ENCODE measurements around the gene SH3GL1. TPM values are rescaled to one million over a fixed set of nuclear protein-coding genes. Genes with fewer than 3 reads are reported as not detected.
A peak's percentile ranks its signal among the peaks of the same experiment; 100 is the strongest.

SH3GL1 gene
- total and polyA plus RNA-seq, 10 of the 15 experiments (the other 5 are each of a cell fraction or from before 2014, with no cell fraction given) = 0.93 to 47.4 (median 28.4) TPM

DNA sequence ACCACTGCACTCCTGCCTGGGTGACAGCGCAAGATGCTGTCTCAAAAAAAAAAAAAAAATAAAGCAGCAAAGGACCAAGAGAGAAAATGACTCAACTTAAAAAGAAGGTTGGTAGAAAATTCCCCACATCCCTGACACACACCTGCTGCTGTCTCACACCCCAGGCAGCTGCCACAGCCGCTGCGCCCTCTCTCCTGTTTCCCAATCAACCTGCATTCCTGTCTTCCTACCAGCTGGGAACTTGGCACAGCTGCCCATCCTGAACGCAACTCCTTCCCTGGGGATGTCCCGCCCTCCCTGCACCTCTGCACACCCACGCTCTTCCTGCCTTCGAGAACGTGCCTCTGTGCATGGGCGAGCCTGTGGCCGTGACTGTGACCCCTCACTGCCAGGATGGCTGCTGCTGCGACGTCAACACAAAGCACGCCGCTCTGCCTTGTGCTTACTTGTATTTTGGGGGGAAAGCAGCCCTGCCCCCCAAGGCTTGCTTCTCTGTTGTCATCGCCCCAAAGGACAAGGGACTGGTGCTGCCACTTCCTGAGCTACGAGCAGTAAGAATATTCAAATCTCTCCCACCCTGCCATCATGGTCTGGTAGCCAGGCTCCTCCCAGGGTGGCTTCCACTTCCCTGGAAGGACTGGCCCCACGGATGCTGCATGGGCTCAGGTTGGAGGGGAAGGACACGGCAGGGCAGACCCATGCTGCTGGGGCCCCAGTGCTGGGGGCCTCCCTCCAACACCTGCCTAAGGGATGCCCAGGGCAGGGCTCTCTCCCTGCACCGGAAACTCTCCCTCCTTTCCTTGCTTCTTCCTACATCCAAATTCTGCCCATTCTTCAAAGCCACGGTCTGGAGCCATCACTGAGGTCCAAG is 20.7 kb downstream of the SH3GL1 start (continued):
- TF ChIP-seq, protein P1, sequence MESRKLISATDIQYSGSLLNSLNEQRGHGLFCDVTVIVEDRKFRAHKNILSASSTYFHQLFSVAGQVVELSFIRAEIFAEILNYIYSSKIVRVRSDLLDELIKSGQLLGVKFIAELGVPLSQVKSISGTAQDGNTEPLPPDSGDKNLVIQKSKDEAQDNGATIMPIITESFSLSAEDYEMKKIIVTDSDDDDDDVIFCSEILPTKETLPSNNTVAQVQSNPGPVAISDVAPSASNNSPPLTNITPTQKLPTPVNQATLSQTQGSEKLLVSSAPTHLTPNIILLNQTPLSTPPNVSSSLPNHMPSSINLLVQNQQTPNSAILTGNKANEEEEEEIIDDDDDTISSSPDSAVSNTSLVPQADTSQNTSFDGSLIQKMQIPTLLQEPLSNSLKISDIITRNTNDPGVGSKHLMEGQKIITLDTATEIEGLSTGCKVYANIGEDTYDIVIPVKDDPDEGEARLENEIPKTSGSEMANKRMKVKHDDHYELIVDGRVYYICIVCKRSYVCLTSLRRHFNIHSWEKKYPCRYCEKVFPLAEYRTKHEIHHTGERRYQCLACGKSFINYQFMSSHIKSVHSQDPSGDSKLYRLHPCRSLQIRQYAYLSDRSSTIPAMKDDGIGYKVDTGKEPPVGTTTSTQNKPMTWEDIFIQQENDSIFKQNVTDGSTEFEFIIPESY (IDR thresholded peaks at IDR 0.05) = no peak
- TF ChIP-seq, protein P2, sequence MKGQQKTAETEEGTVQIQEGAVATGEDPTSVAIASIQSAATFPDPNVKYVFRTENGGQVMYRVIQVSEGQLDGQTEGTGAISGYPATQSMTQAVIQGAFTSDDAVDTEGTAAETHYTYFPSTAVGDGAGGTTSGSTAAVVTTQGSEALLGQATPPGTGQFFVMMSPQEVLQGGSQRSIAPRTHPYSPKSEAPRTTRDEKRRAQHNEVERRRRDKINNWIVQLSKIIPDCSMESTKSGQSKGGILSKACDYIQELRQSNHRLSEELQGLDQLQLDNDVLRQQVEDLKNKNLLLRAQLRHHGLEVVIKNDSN (IDR thresholded peaks at IDR 0.05; ENCODE audit: borderline replicate concordance, extremely low read length, insufficient read depth, low read depth, low read length) = no peak
- TF ChIP-seq SREBF1 (IDR thresholded peaks at IDR 0.05; ENCODE audit: low read length) (no peak), SMC3 (IDR thresholded peaks at IDR 0.05; ENCODE audit: borderline replicate concordance, low read length) (0 out of 2 replicates have a peak, but pooled peaks have one; percentile 5), POU2F2 (IDR thresholded peaks at IDR 0.05; ENCODE audit: borderline replicate concordance, low read depth, low read length) (peak; percentile 57; the same call in 1 of the 3 replicates), BMI1 (IDR thresholded peaks at IDR 0.05; ENCODE audit: borderline replicate concordance) (no peak), TCF3 (IDR thresholded peaks at IDR 0.05; ENCODE audit: borderline replicate concordance, insufficient read depth, low read depth, low read length) (peak; percentile 74; the same call in 1 of the 2 replicates), NFYB (IDR thresholded peaks at IDR 0.05; ENCODE audit: insufficient read depth, low read depth, low read length) (no peak), TBL1XR1 (IDR thresholded peaks at IDR 0.05; ENCODE audit: low read depth, low read length) (peak; percentile 68; the same call in 1 of the 2 replicates), IKZF2 (IDR thresholded peaks at IDR 0.05) (peak; percentile 92 to 97), MEF2B (IDR thresholded peaks at IDR 0.05; ENCODE audit: partially characterized antibody, poor library complexity, severe bottlenecking) (peak; percentile 74), CEBPB (IDR thresholded peaks at IDR 0.05; ENCODE audit: borderline replicate concordance in 1 of 2, low read depth in 2 of 2, low read length in 2 of 2) (no peak), NFIC (IDR thresholded peaks at IDR 0.05; ENCODE audit: low read depth, low read length) (no peak), ZZZ3 (IDR thresholded peaks at IDR 0.05; ENCODE audit: control insufficient read depth, insufficient read length, low read depth) (no peak), BCL11A (IDR thresholded peaks at IDR 0.05; ENCODE audit: low read depth, low read length) (peak; percentile 34; the same call in 1 of the 2 replicates), CREB1 (IDR thresholded peaks at IDR 0.05; ENCODE audit: low read depth) (no peak), RCOR1 (conservative IDR thresholded peaks at IDR 0.05; ENCODE audit: low read depth, low read length) (no peak), BRCA1 (IDR thresholded peaks at IDR 0.05; ENCODE audit: low read depth, low read length) (no peak), CBX3 (IDR thresholded peaks at IDR 0.05; ENCODE audit: borderline replicate concordance, low read depth) (no peak)
- TF ChIP-seq, protein P3, sequence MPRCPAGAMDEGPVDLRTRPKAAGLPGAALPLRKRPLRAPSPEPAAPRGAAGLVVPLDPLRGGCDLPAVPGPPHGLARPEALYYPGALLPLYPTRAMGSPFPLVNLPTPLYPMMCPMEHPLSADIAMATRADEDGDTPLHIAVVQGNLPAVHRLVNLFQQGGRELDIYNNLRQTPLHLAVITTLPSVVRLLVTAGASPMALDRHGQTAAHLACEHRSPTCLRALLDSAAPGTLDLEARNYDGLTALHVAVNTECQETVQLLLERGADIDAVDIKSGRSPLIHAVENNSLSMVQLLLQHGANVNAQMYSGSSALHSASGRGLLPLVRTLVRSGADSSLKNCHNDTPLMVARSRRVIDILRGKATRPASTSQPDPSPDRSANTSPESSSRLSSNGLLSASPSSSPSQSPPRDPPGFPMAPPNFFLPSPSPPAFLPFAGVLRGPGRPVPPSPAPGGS (IDR thresholded peaks at IDR 0.05; ENCODE audit: borderline replicate concordance, insufficient read depth, low read depth, low read length, poor library complexity, severe bottlenecking) = peak; percentile 13
- TF ChIP-seq, protein P4, sequence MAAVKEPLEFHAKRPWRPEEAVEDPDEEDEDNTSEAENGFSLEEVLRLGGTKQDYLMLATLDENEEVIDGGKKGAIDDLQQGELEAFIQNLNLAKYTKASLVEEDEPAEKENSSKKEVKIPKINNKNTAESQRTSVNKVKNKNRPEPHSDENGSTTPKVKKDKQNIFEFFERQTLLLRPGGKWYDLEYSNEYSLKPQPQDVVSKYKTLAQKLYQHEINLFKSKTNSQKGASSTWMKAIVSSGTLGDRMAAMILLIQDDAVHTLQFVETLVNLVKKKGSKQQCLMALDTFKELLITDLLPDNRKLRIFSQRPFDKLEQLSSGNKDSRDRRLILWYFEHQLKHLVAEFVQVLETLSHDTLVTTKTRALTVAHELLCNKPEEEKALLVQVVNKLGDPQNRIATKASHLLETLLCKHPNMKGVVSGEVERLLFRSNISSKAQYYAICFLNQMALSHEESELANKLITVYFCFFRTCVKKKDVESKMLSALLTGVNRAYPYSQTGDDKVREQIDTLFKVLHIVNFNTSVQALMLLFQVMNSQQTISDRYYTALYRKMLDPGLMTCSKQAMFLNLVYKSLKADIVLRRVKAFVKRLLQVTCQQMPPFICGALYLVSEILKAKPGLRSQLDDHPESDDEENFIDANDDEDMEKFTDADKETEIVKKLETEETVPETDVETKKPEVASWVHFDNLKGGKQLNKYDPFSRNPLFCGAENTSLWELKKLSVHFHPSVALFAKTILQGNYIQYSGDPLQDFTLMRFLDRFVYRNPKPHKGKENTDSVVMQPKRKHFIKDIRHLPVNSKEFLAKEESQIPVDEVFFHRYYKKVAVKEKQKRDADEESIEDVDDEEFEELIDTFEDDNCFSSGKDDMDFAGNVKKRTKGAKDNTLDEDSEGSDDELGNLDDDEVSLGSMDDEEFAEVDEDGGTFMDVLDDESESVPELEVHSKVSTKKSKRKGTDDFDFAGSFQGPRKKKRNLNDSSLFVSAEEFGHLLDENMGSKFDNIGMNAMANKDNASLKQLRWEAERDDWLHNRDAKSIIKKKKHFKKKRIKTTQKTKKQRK (IDR thresholded peaks at IDR 0.05; ENCODE audit: low read depth, low read length) = no peak
